Measurements from ENCODE around the gene KRT4.

Gene KRT4

GRCh38 chr12:52821826-52822660 lies 8.1 kb upstream of the KRT4 start:
- DNase-seq (ENCODE audit: low read depth) = no peak

- DNase-seq (ENCODE audit: low read depth) = no peak
Observed at GRCh38 chr12:52821071-52821730, 7.3 kb upstream of the KRT4 start.

- no peak for DNase-seq (ENCODE audit: low read depth)
Observed at GRCh38 chr12:52820521-52820920, 6.6 kb upstream of the KRT4 start.

- no peak for DNase-seq (ENCODE audit: low read depth)
Observed at GRCh38 chr12:52819731-52820510, 6.0 kb upstream of the KRT4 start.

- DNase-seq (ENCODE audit: low read depth) = no peak
Observed at GRCh38 chr12:52818887-52819420, 5.0 kb upstream of the KRT4 start.

GRCh38 chr12:52818388-52818787 lies 4.5 kb upstream of the KRT4 start:
- no peak for DNase-seq (ENCODE audit: low read depth)

GRCh38 chr12:52817699-52818238 lies 3.9 kb upstream of the KRT4 start:
- no peak for DNase-seq (ENCODE audit: low read depth)

- no peak for DNase-seq (ENCODE audit: low read depth)
Observed at GRCh38 chr12:52817003-52817698, 3.2 kb upstream of the KRT4 start.

- DNase-seq (ENCODE audit: low read depth) = no peak
Observed at GRCh38 chr12:52815676-52816588, 2.0 kb upstream of the KRT4 start.

GRCh38 chr12:52815161-52815560 lies 1.2 kb upstream of the KRT4 start:
- no peak for DNase-seq (ENCODE audit: low read depth)

- DNase-seq (ENCODE audit: low read depth) = no peak
Observed at GRCh38 chr12:52814710-52815155, 817 bp upstream of the KRT4 start.

- no peak for DNase-seq (ENCODE audit: low read depth)
Observed at GRCh38 chr12:52813203-52813819, 605 bp downstream of the KRT4 start.

GRCh38 chr12:52812749-52813148 lies 1.2 kb downstream of the KRT4 start:
- DNase-seq (ENCODE audit: low read depth) = no peak

GRCh38 chr12:52812073-52812400 lies 1.9 kb downstream of the KRT4 start:
- DNase-seq (ENCODE audit: low read depth) = no peak

GRCh38 chr12:52811191-52812072 lies 2.5 kb downstream of the KRT4 start:
- DNase-seq (ENCODE audit: low read depth) = no peak

- DNase-seq (ENCODE audit: low read depth) = no peak
Observed at GRCh38 chr12:52810554-52810953, 3.4 kb downstream of the KRT4 start.

- no peak for DNase-seq (ENCODE audit: low read depth)
Observed at GRCh38 chr12:52809166-52809565, 4.8 kb downstream of the KRT4 start.

GRCh38 chr12:52808573-52809160 lies 5.2 kb downstream of the KRT4 start:
- no peak for DNase-seq (ENCODE audit: low read depth)

All from fibroblast of the conjunctiva (primary cell).